Peyer's patch (tissue), 4 donors: ENCODE data around the gene SIRT5. TPM values are rescaled to one million over a fixed set of nuclear protein-coding genes. Genes with fewer than 3 reads are reported as not detected.

ENCODE experiments used
- DNase-seq, 3 donors: peaks; one replicate each; pipeline ENCODE4 v3.0.0-alpha.2; 2017 to 2019
- H3K27ac ChIP-seq, 4 donors: fragments of 200-600 bp; sonication (generic); one replicate each; pipeline ENCODE4 v1.5.1; 2016 to 2019
- H3K27me3 ChIP-seq, 2 donors: fragments of 200-600 bp; sonication (generic); one replicate each; pipeline ENCODE4 v1.5.1; 2019
- H3K36me3 ChIP-seq, 3 donors: fragments of 200-600 bp; sonication (generic); one replicate each; pipeline ENCODE4 v1.5.1; 2016 to 2019
- H3K4me1 ChIP-seq, 4 donors: fragments of 200-600 bp; sonication (generic); one replicate each; pipeline ENCODE4 v1.5.1; 2016 to 2019
- H3K4me3 ChIP-seq, 4 donors: fragments of 200-600 bp; sonication (generic); 1 replicate in 3 of 4; 2 replicates in 1 of 4; pipeline ENCODE4 v1.5.1; 2016 to 2019; ENCODE audit warnings: mild to moderate bottlenecking in 1 of 4
- H3K9me3 ChIP-seq, 4 donors: fragments of 200-600 bp; sonication (generic); one replicate each; pipeline ENCODE4 v1.5.1; 2016 to 2019; ENCODE audit warnings: mild to moderate bottlenecking in 1 of 4
- CTCF ChIP-seq, 6 experiments: fragments of 450-650 bp in 4 of 6; fragments of 200-600 bp in 2 of 6; sonication (generic) in 1 of 6; IDR thresholded peaks; one replicate each; pipeline ENCODE4 v1.5.1; 2017 to 2019; ENCODE audit warnings: antibody characterized with exemption in 6 of 6, mild to moderate bottlenecking in 3 of 6, moderate library complexity in 1 of 6
- POLR2A ChIP-seq, 2 donors: fragments of 450-650 bp; IDR thresholded peaks; one replicate each; pipeline ENCODE4 v1.5.1; 2017; ENCODE audit warnings: antibody characterized with exemption in 2 of 2, mild to moderate bottlenecking in 2 of 2, moderate library complexity in 2 of 2
- total RNA-seq, 4 donors: library from RNA; depleted of rRNA; stranded (reverse); fragments of >200 nt; gene quantifications; one replicate each; pipeline ENCODE4 v1.1.0, GENCODE V29; 2016

Gene SIRT5
- total RNA-seq, 4 donors from 2014 or later: 6.8 to 22.1 (median 18.1) TPM

- DNase-seq: peak in 1 of 3 donors; percentile 64
- Histone ChIP-seq H3K36me3 (no peaks in the 10 kb centered on the region), H3K4me3 (no peak overlapping the region), H3K4me1 (no peaks in the 10 kb centered on the region), H3K27me3 (no peaks in the 10 kb centered on the region), H3K27ac (peak overlapping the region in 2 of 4 donors; percentile 13 to 46), H3K9me3 (no peaks in the 10 kb centered on the region)
- no peak for TF ChIP-seq CTCF (IDR thresholded peaks at IDR 0.05)
- TF ChIP-seq POLR2A (IDR thresholded peaks at IDR 0.05): no peak
Observed at GRCh38 chr6:13544454-13545186, 29.8 kb upstream of the SIRT5 start.

- Histone ChIP-seq H3K36me3 (no peaks in the 10 kb centered on the region), H3K27ac (no peak overlapping the region), H3K9me3 (no peaks in the 10 kb centered on the region), H3K4me1 (no peaks in the 10 kb centered on the region), H3K4me3 (no peak overlapping the region), H3K27me3 (no peaks in the 10 kb centered on the region)
- no peak for TF ChIP-seq CTCF (IDR thresholded peaks at IDR 0.05)
- no peak for TF ChIP-seq POLR2A (IDR thresholded peaks at IDR 0.05)
- DNase-seq: no peak
Observed at GRCh38 chr6:13545885-13546284, 28.5 kb upstream of the SIRT5 start.

GRCh38 chr6:13548500-13549210 is 25.7 kb upstream of the SIRT5 start:
- Histone ChIP-seq H3K27ac (peak overlapping the region in 2 of 4 donors; percentile 35 to 61), H3K4me1 (no peaks in the 10 kb centered on the region), H3K36me3 (no peaks in the 10 kb centered on the region), H3K27me3 (no peaks in the 10 kb centered on the region), H3K4me3 (no peak overlapping the region), H3K9me3 (no peaks in the 10 kb centered on the region)
- TF ChIP-seq POLR2A (IDR thresholded peaks at IDR 0.05) (no peak), CTCF (IDR thresholded peaks at IDR 0.05) (no peak)
- no peak for DNase-seq

GRCh38 chr6:13550656-13551055 is 23.7 kb upstream of the SIRT5 start:
- no peak for DNase-seq
- Histone ChIP-seq H3K4me3 (no peak overlapping the region), H3K4me1 (no peaks in the 10 kb centered on the region), H3K9me3 (no peaks in the 10 kb centered on the region), H3K36me3 (no peaks in the 10 kb centered on the region), H3K27me3 (no peaks in the 10 kb centered on the region), H3K27ac (no peak overlapping the region)
- no peak for TF ChIP-seq POLR2A (IDR thresholded peaks at IDR 0.05)
- TF ChIP-seq CTCF (IDR thresholded peaks at IDR 0.05): no peak

GRCh38 chr6:13553646-13554045 is 20.8 kb upstream of the SIRT5 start:
- Histone ChIP-seq H3K36me3 (no peaks in the 10 kb centered on the region), H3K4me3 (no peak overlapping the region), H3K4me1 (no peaks in the 10 kb centered on the region), H3K27ac (no peak overlapping the region), H3K9me3 (no peaks in the 10 kb centered on the region), H3K27me3 (no peaks in the 10 kb centered on the region)
- TF ChIP-seq POLR2A (IDR thresholded peaks at IDR 0.05) (no peak), CTCF (IDR thresholded peaks at IDR 0.05) (no peak)
- no peak for DNase-seq
